ENCODE data around the gene CLASP1. TPM values are rescaled to one million over a fixed set of nuclear protein-coding genes. Genes with fewer than 3 reads are reported as not detected.
"Not testable (repeated sequence)": the region's sequence is repeated elsewhere in the genome, so short reads cannot be mapped to it uniquely, and the experiment has no call there.

CLASP1 gene
- total and polyA plus RNA-seq, 4 donors: 11.8 to 81.8 (median 40.3) TPM

DNA sequence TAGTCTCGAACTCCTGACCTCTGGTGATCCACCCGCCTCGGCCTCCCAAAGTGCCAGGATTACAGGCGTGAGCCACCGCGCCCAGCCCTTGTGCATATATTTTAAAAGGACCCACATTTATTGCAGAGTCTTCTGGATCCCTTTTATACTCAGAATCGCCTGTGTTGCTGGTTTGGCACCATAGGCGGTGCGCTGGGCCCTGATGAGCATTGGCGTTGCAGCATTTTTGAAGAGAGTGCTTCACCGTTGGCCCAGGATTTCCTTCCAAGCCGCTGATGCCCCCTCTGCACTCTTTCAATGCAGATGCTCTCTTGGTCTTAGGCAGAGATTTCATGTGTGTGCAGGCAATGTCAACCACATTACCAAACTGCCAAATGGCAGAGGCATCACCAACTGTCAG, 350.8 kb downstream of the CLASP1 start:
- H3K4me3 ChIP-seq (ENCODE audit: low read length in 2 of 2): no peak overlapping the region
- H3K4me1 ChIP-seq (ENCODE audit: control insufficient read depth in 1 of 2, insufficient read depth in 2 of 2, low read length in 2 of 2): no peaks in the 10 kb centered on the region
- no peaks in the 10 kb centered on the region for H3K36me3 ChIP-seq (ENCODE audit: control insufficient read depth in 1 of 2, insufficient read depth in 2 of 2, low read length in 1 of 2)
- H3K27me3 ChIP-seq (ENCODE audit: control insufficient read depth in 1 of 2, insufficient read depth in 2 of 2, low read length in 1 of 2): no peaks in the 10 kb centered on the region
- no peak for ATAC-seq (ENCODE audit: low FRiP score)
- no peaks in the 10 kb centered on the region for H3K9me3 ChIP-seq (ENCODE audit: control insufficient read depth, low read length)
- no peak for DNase-seq
- H3K27ac ChIP-seq (ENCODE audit: low read depth in 1 of 2, low read length in 2 of 2): no peak overlapping the region
- intact Hi-C loops (cut with DNase I): no loop called here
- WGBS, 2 donors: 93 to 95% methylated on average over 12 of the region's 12 CpGs

DNA sequence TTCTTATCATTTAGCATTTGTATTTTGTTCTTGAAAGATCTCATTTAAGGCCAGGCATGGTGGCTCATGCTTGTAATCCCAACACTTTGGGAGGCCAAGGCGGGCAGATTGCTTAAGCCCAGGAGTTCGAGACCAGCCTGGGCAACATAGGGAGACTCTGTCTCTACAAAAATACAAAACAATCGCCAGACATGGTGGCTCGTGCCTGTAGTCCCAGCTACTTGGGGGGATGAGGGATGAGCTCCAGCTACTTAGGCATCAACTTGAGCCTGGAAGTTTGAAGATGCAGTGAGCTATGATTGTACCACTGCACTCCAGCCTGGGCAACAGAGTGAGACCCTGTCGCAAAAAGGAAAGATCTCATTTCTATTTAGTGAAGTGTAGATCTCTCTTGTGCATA, 351.4 kb downstream of the CLASP1 start:
- H3K9me3 ChIP-seq (ENCODE audit: control insufficient read depth, low read length); H3K4me3 ChIP-seq (ENCODE audit: low read length in 2 of 2); H3K27ac ChIP-seq (ENCODE audit: low read depth in 1 of 2, low read length in 2 of 2); intact Hi-C loops (cut with DNase I); DNase-seq; H3K36me3 ChIP-seq (ENCODE audit: control insufficient read depth in 1 of 2, insufficient read depth in 2 of 2, low read length in 1 of 2); H3K27me3 ChIP-seq (ENCODE audit: control insufficient read depth in 1 of 2, insufficient read depth in 2 of 2, low read length in 1 of 2); H3K4me1 ChIP-seq (ENCODE audit: control insufficient read depth in 1 of 2, insufficient read depth in 2 of 2, low read length in 2 of 2); ATAC-seq (ENCODE audit: low FRiP score): not testable (repeated sequence)
- 85 to 86% methylated on average over 5 of the region's 5 CpGs for WGBS, 2 donors

DNA sequence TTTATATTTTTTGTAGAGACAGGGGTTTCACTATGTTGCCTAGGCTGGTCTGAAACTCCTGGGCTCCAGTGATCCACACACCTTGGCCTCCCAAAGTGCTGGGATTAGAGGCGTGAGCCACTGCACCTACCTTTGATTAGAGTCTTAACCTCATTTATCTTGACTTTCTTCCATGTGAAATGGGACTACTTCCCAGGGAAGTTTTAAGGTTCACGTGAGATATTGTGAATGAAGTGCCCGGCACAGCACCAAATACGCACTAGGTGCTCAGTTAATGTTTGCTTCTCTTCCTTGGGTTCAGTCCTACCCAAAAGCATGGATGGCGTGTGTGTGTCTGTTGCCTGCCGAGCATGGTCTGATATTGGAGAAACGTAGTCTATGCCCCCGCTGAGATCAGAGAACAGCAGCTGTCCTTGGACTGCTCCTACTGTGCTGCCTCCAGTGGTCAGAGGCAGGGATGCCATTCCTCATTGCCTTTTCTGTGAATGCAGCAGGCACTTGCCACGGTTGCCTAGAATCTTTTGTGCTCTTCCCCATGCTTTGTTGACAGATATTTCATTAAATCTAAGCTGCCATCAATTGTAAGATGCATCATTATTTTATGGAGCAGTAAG, 351.9 kb downstream of the CLASP1 start:
- ATAC-seq (ENCODE audit: low FRiP score): no peak
- no peak overlapping the region for H3K27ac ChIP-seq (ENCODE audit: low read depth in 1 of 2, low read length in 2 of 2)
- H3K4me1 ChIP-seq (ENCODE audit: control insufficient read depth in 1 of 2, insufficient read depth in 2 of 2, low read length in 2 of 2): no peaks in the 10 kb centered on the region
- H3K27me3 ChIP-seq (ENCODE audit: control insufficient read depth in 1 of 2, insufficient read depth in 2 of 2, low read length in 1 of 2): no peaks in the 10 kb centered on the region
- H3K9me3 ChIP-seq (ENCODE audit: control insufficient read depth, low read length): no peaks in the 10 kb centered on the region
- H3K36me3 ChIP-seq (ENCODE audit: control insufficient read depth in 1 of 2, insufficient read depth in 2 of 2, low read length in 1 of 2): no peaks in the 10 kb centered on the region
- intact Hi-C loops (cut with DNase I): no loop called here
- WGBS, 2 donors: 43 to 44% methylated on average over 9 of the region's 9 CpGs
- no peak overlapping the region for H3K4me3 ChIP-seq (ENCODE audit: low read length in 2 of 2)
- no peak for DNase-seq

DNA sequence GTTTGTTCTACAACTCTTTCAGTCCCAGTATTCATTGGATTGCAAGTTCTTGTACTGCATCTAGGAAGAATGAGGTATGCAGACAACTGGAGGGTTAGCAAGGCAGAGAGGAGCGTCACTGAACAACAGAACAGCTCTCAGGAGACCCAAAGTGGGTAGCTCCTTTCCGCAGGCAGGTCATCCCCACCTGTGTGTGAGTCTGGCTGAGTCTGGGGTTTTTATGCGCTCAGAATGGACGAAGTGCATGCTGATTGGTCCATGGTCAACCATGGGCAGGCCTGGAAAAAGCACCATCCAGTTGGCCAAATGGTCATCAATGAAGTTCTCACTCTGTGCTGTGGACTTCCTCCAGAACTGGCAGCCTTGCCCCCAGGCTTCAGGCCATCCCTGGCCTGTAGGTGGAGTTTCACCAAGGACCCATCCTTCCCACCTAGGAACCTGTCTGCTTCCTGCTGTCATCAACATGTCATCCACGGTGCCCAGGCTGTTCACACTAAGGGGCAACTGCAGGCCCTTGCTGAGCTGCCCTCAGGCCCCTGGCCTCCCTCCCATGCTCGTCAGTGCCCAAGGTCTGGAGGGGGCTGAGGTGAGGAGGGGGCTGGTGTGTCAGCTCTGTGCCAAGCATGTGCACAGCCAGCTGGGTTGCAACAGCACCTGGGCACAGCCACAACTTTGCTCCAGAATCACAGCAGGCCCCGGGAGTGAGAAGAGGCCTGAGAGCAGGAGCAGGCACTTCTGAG, 353.2 kb downstream of the CLASP1 start:
- no peak overlapping the region for H3K4me3 ChIP-seq (ENCODE audit: low read length in 2 of 2)
- H3K27ac ChIP-seq (ENCODE audit: low read depth in 1 of 2, low read length in 2 of 2): no peak overlapping the region
- 84 to 86% methylated on average over 7 of the region's 7 CpGs for WGBS, 2 donors
- no peaks in the 10 kb centered on the region for H3K9me3 ChIP-seq (ENCODE audit: control insufficient read depth, low read length)
- DNase-seq (no peak), ATAC-seq (ENCODE audit: low FRiP score) (no peak)
- no peaks in the 10 kb centered on the region for H3K36me3 ChIP-seq (ENCODE audit: control insufficient read depth in 1 of 2, insufficient read depth in 2 of 2, low read length in 1 of 2)
- no peaks in the 10 kb centered on the region for H3K27me3 ChIP-seq (ENCODE audit: control insufficient read depth in 1 of 2, insufficient read depth in 2 of 2, low read length in 1 of 2)
- H3K4me1 ChIP-seq (ENCODE audit: control insufficient read depth in 1 of 2, insufficient read depth in 2 of 2, low read length in 2 of 2): no peaks in the 10 kb centered on the region
- intact Hi-C loops (cut with DNase I): no loop called here

DNA sequence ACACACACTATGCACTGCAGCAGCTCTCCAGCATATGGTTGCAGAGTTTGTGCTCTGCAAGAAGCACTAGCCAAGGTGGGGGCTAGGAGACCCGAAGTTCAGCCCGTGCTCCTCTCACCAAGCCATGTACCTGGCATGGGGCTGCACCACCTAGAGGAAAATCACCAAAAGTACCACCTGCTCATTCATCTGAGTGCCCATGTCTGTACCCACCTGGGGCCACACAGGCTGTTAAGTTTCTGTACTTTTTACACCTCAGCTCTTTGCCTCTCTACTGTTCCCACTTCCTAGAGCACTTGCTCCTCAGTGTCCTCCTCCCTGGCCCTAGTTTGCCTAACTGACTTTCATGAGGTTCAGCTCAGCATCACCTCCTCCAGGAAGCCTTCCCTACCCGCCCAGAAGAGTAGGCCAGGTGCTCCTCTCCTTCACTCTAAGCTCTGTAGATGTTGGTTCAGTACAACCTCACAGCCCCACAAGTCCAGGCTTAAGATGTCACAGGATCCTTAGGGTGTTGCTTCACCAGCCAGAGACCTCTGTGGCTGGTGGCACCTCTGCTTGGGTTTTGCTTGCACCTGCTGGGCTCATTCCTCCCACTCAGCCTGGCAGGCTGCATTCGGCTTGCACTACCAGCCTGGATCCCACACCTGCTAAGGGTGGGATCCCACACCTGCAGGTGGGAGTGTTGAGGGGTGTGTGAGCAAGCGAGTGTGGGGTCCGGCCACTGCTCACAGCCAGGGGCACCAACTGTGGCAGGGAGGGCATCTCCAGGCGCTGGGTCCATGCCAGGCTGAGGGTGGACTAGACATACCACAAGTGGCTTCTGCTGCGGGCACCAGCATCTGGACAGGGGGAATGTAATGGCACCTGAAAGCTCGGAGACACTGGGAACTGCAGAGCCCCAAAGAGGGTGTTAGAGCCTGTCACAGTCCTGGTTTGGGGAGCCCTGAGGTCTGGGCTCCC, 354.1 kb downstream of the CLASP1 start:
- no peaks in the 10 kb centered on the region for H3K36me3 ChIP-seq (ENCODE audit: control insufficient read depth in 1 of 2, insufficient read depth in 2 of 2, low read length in 1 of 2)
- no peak overlapping the region for H3K4me3 ChIP-seq (ENCODE audit: low read length in 2 of 2)
- H3K27ac ChIP-seq (ENCODE audit: low read depth in 1 of 2, low read length in 2 of 2): no peak overlapping the region
- H3K27me3 ChIP-seq (ENCODE audit: control insufficient read depth in 1 of 2, insufficient read depth in 2 of 2, low read length in 1 of 2): no peaks in the 10 kb centered on the region
- H3K9me3 ChIP-seq (ENCODE audit: control insufficient read depth, low read length): no peaks in the 10 kb centered on the region
- ATAC-seq (ENCODE audit: low FRiP score): no peak
- WGBS, 2 donors: 79 to 86% methylated on average over 9 of the region's 9 CpGs
- intact Hi-C loops (cut with DNase I): no loop called here
- DNase-seq: no peak
- no peaks in the 10 kb centered on the region for H3K4me1 ChIP-seq (ENCODE audit: control insufficient read depth in 1 of 2, insufficient read depth in 2 of 2, low read length in 2 of 2)

DNA sequence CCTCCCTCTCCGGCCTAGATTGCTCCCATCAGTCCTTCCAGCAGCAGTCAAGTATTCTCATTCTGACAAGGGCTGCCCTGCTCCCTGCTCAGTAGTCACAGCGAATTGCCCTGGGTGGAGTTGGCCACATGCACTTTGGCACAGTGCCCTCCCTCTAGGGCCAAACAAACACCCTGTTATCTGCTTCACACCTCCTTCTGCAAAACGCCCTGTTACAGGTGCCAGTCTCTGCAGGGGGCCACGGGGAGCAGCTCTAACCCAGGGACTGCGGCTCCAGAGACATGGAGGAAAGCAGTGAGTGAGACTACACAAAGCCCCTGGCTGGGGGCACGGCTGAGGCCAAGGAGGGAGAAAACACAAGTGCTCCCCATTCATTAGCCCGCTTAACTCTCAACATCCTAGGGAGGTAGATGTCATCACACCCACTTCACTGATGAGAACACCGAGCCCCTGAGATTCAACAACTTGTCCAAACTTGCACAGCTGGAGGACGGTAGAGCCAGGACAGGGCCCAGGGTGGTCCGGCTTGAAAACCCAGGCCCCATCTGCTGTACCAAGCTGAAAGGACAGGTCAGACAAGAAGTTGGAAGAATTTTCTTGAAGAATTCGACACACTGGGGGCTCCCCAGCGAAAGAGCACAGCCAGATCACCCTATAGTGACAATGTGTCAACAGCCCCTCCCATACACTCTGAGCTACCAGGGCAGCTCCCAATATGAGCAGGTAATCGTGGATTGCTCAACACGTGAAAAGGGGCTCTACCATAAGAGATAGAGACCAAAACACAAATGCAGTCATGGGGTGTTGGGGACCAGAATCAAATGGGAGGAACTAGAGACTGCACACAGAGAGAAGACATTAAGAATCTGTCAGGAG, 355.6 kb downstream of the CLASP1 start:
- H3K27me3 ChIP-seq (ENCODE audit: control insufficient read depth in 1 of 2, insufficient read depth in 2 of 2, low read length in 1 of 2): no peaks in the 10 kb centered on the region
- no peak overlapping the region for H3K27ac ChIP-seq (ENCODE audit: low read depth in 1 of 2, low read length in 2 of 2)
- intact Hi-C loops (cut with DNase I): no loop called here
- no peaks in the 10 kb centered on the region for H3K36me3 ChIP-seq (ENCODE audit: control insufficient read depth in 1 of 2, insufficient read depth in 2 of 2, low read length in 1 of 2)
- ATAC-seq (ENCODE audit: low FRiP score): no peak
- no peaks in the 10 kb centered on the region for H3K9me3 ChIP-seq (ENCODE audit: control insufficient read depth, low read length)
- WGBS, 2 donors: 76% methylated on average over 14 of the region's 14 CpGs
- no peak for DNase-seq
- H3K4me3 ChIP-seq (ENCODE audit: low read length in 2 of 2): no peak overlapping the region
- no peaks in the 10 kb centered on the region for H3K4me1 ChIP-seq (ENCODE audit: control insufficient read depth in 1 of 2, insufficient read depth in 2 of 2, low read length in 2 of 2)

DNA sequence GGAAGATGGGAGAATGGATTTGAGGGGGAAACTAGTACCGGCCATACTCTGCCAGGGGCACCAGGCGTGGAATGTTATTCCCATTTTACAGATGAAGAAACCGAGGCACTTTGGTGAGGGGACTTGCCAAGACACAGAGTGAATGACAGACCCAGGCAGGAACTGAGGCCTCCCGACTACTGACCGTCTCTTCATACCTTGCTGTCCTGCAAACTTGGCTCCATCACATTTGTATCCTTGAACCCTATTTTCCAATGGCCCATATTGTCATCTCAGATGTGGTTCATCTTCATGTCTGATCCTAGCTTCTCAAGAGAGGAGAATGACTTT, 358.0 kb downstream of the CLASP1 start:
- Histone ChIP-seq H3K4me1 (ENCODE audit: control insufficient read depth in 1 of 2, insufficient read depth in 2 of 2, low read length in 2 of 2) (no peaks in the 10 kb centered on the region), H3K27me3 (ENCODE audit: control insufficient read depth in 1 of 2, insufficient read depth in 2 of 2, low read length in 1 of 2) (no peaks in the 10 kb centered on the region), H3K36me3 (ENCODE audit: control insufficient read depth in 1 of 2, insufficient read depth in 2 of 2, low read length in 1 of 2) (no peaks in the 10 kb centered on the region), H3K9me3 (ENCODE audit: control insufficient read depth, low read length) (no peaks in the 10 kb centered on the region), H3K4me3 (ENCODE audit: low read length in 2 of 2) (no peak overlapping the region), H3K27ac (ENCODE audit: low read depth in 1 of 2, low read length in 2 of 2) (no peak overlapping the region)
- intact Hi-C loops (cut with DNase I): no loop called here
- ATAC-seq (ENCODE audit: low FRiP score) (no peak), DNase-seq (no peak)
- WGBS, 2 donors: 96% methylated on average over 5 of the region's 5 CpGs

DNA sequence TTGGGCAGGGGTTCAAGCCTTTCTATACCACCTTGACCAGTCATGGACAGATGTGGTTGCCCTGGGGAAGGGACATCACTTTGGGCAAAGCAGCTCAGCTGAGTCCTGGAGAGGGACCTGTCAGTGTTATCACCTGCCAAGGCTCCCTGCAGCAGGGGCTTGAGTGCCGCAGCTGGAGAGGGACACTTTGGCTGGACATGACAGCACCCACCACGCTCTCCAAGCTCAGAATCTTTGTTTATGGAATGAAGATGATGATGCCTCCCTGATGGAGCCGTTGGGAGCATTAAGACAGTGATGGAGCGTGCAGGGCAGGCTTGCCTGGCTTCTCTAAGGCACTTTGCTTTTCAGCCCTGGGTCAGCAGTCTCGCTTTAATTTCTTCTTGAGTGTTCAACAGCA, 360.0 kb downstream of the CLASP1 start:
- intact Hi-C loops (cut with DNase I): no loop called here
- 83 to 86% methylated on average over 5 of the region's 5 CpGs for WGBS, 2 donors
- H3K4me3 ChIP-seq (ENCODE audit: low read length in 2 of 2): no peak overlapping the region
- no peak for DNase-seq
- no peak for ATAC-seq (ENCODE audit: low FRiP score)
- H3K27ac ChIP-seq (ENCODE audit: low read depth in 1 of 2, low read length in 2 of 2): no peak overlapping the region
- no peaks in the 10 kb centered on the region for H3K27me3 ChIP-seq (ENCODE audit: control insufficient read depth in 1 of 2, insufficient read depth in 2 of 2, low read length in 1 of 2)
- H3K4me1 ChIP-seq (ENCODE audit: control insufficient read depth in 1 of 2, insufficient read depth in 2 of 2, low read length in 2 of 2): no peaks in the 10 kb centered on the region
- H3K36me3 ChIP-seq (ENCODE audit: control insufficient read depth in 1 of 2, insufficient read depth in 2 of 2, low read length in 1 of 2): no peaks in the 10 kb centered on the region
- no peaks in the 10 kb centered on the region for H3K9me3 ChIP-seq (ENCODE audit: control insufficient read depth, low read length)

All from aorta (tissue), 5 donors.